ENCODE results near the gene KRT76. TPM values are rescaled to one million over a fixed set of nuclear protein-coding genes. Genes with fewer than 3 reads are reported as not detected.

Gene KRT76
- polyA plus RNA-seq, 1 of the 3 experiments (the other 2 are of a cell fraction) = not detected

GRCh38 chr12:52755533-52755932 lies 21.6 kb downstream of the KRT76 start:
- ChIA-PET POLR2A (no interaction called here), CTCF (interaction anchor here (1.0 kb wide), 1 partner anchor 9 kb away, joined by 3 read pairs; no protein-coding TSS in a partner anchor)
- H4K20me1 ChIP-seq (ENCODE audit: insufficient read depth) = no peaks in the 10 kb centered on the region
- H3K4me3 ChIP-seq (ENCODE audit: low read depth in 2 of 2, low read length in 1 of 2) = no peak overlapping the region
- no peak overlapping the region for H3K4me2 ChIP-seq
- TF ChIP-seq IRF3 (IDR thresholded peaks at IDR 0.05; ENCODE audit: low read depth, low read length) (no peak), NFIC (IDR thresholded peaks at IDR 0.05; ENCODE audit: borderline replicate concordance) (no peak), RAD21 (IDR thresholded peaks at IDR 0.05; ENCODE audit: low read length) (no peak), NRF1 (IDR thresholded peaks at IDR 0.05; ENCODE audit: low read depth, low read length) (no peak)
- no peaks in the 10 kb centered on the region for H3K9me3 ChIP-seq
- no peak overlapping the region for H3K9ac ChIP-seq
- no peak for DNase-seq
- no peaks in the 10 kb centered on the region for H3K36me3 ChIP-seq (replicated peaks in 1 of 2; ENCODE audit: control insufficient read depth in 1 of 2, insufficient read depth in 2 of 2, low read length in 1 of 2)
- 28% methylated on average over 3 of the region's 3 CpGs for WGBS (ENCODE audit: low lambda C conversion rate)
- H3K9me2 ChIP-seq = no peaks in the 10 kb centered on the region
- H3K27ac ChIP-seq (ENCODE audit: low read depth in 2 of 2, low read length in 1 of 2) = no peak overlapping the region
- H3F3A ChIP-seq (replicated peaks; ENCODE audit: insufficient read depth) = no peaks in the 10 kb centered on the region
- H2AFZ ChIP-seq (ENCODE audit: low read depth) = no peak overlapping the region
- no peaks in the 10 kb centered on the region; a peak in 1 of 4 replicates for H3K4me1 ChIP-seq (ENCODE audit: control insufficient read depth in 1 of 2, insufficient read depth in 2 of 2, low read depth in 1 of 2, low read length in 1 of 2)
- H3K79me2 ChIP-seq (ENCODE audit: insufficient read depth) = no peaks in the 10 kb centered on the region
- no peaks in the 10 kb centered on the region for H3K27me3 ChIP-seq (ENCODE audit: insufficient read depth)

- Histone ChIP-seq H3K9me3 (no peaks in the 10 kb centered on the region), H3F3A (replicated peaks; ENCODE audit: insufficient read depth) (no peaks in the 10 kb centered on the region), H3K36me3 (replicated peaks in 1 of 2; ENCODE audit: control insufficient read depth in 1 of 2, insufficient read depth in 2 of 2, low read length in 1 of 2) (no peaks in the 10 kb centered on the region), H3K4me2 (no peak overlapping the region), H3K4me3 (ENCODE audit: low read depth in 2 of 2, low read length in 1 of 2) (no peak overlapping the region), H3K9me2 (no peaks in the 10 kb centered on the region), H3K27me3 (ENCODE audit: insufficient read depth) (no peaks in the 10 kb centered on the region), H4K20me1 (ENCODE audit: insufficient read depth) (no peaks in the 10 kb centered on the region), H2AFZ (ENCODE audit: low read depth) (no peak overlapping the region), H3K27ac (ENCODE audit: low read depth in 2 of 2, low read length in 1 of 2) (no peak overlapping the region), H3K4me1 (ENCODE audit: control insufficient read depth in 1 of 2, insufficient read depth in 2 of 2, low read depth in 1 of 2, low read length in 1 of 2) (no peaks in the 10 kb centered on the region; a peak in 1 of 4 replicates), H3K79me2 (ENCODE audit: insufficient read depth) (no peaks in the 10 kb centered on the region), H3K9ac (no peak overlapping the region)
- no peak for DNase-seq
- TF ChIP-seq TCF12 (IDR thresholded peaks at IDR 0.05) = no peak
- no peak for TF ChIP-seq RXRA (IDR thresholded peaks at IDR 0.05; ENCODE audit: borderline replicate concordance, low read depth)
- TF ChIP-seq TAF1 (IDR thresholded peaks at IDR 0.05; ENCODE audit: borderline replicate concordance, low read depth, low read length) = no peak
- no peak for TF ChIP-seq MXI1 (IDR thresholded peaks at IDR 0.05; ENCODE audit: low read depth, low read length)
- ChIA-PET CTCF (no interaction called here), POLR2A (no interaction called here)
Measured at GRCh38 chr12:52754135-52754534, 23.0 kb downstream of the KRT76 start.

DNA sequence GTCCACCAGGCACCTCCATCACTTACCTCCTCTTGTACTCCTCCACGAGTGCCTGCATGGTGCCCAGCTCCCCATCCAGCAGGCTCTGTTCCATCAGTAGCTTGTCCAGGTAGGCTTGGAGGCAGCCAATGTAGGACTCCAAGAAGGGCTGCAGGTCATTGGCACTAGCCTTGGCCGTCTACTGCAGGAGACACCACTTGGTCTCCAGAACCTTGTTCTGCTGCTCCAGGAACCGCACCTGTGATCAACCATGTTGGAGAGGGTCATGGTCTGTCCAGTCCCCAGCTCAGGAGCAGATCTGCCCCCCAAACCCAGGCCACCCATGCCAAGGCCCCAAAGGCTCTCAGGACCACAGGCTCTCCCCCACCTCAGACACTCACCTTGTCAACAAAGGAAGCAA lies 23.9 kb downstream of the KRT76 start:
- Histone ChIP-seq H3K4me2 (no peak overlapping the region), H3K27me3 (ENCODE audit: insufficient read depth) (peaks cover 3% of the 10 kb centered on the region; the same call in 1 of the 2 replicates), H3K9me2 (no peaks in the 10 kb centered on the region), H2AFZ (ENCODE audit: low read depth) (no peak overlapping the region), H3F3A (replicated peaks; ENCODE audit: insufficient read depth) (no peaks in the 10 kb centered on the region), H4K20me1 (ENCODE audit: insufficient read depth) (no peaks in the 10 kb centered on the region), H3K79me2 (ENCODE audit: insufficient read depth) (no peaks in the 10 kb centered on the region), H3K4me3 (ENCODE audit: low read depth in 2 of 2, low read length in 1 of 2) (no peak overlapping the region), H3K9ac (no peak overlapping the region), H3K9me3 (no peaks in the 10 kb centered on the region), H3K27ac (ENCODE audit: low read depth in 2 of 2, low read length in 1 of 2) (no peak overlapping the region), H3K4me1 (ENCODE audit: control insufficient read depth in 1 of 2, insufficient read depth in 2 of 2, low read depth in 1 of 2, low read length in 1 of 2) (no peaks in the 10 kb centered on the region; a peak in 1 of 4 replicates), H3K36me3 (replicated peaks in 1 of 2; ENCODE audit: control insufficient read depth in 1 of 2, insufficient read depth in 2 of 2, low read length in 1 of 2) (no peaks in the 10 kb centered on the region)
- DNase-seq = no peak
- WGBS (ENCODE audit: low lambda C conversion rate) = 14% methylated on average over 2 of the region's 3 CpGs
- TF ChIP-seq EZH2phosphoT487 (IDR thresholded peaks at IDR 0.05; ENCODE audit: borderline replicate concordance, low read depth) (no peak), MEF2A (IDR thresholded peaks at IDR 0.05; ENCODE audit: borderline replicate concordance, low read depth) (no peak)
- TF ChIP-seq, protein P1, sequence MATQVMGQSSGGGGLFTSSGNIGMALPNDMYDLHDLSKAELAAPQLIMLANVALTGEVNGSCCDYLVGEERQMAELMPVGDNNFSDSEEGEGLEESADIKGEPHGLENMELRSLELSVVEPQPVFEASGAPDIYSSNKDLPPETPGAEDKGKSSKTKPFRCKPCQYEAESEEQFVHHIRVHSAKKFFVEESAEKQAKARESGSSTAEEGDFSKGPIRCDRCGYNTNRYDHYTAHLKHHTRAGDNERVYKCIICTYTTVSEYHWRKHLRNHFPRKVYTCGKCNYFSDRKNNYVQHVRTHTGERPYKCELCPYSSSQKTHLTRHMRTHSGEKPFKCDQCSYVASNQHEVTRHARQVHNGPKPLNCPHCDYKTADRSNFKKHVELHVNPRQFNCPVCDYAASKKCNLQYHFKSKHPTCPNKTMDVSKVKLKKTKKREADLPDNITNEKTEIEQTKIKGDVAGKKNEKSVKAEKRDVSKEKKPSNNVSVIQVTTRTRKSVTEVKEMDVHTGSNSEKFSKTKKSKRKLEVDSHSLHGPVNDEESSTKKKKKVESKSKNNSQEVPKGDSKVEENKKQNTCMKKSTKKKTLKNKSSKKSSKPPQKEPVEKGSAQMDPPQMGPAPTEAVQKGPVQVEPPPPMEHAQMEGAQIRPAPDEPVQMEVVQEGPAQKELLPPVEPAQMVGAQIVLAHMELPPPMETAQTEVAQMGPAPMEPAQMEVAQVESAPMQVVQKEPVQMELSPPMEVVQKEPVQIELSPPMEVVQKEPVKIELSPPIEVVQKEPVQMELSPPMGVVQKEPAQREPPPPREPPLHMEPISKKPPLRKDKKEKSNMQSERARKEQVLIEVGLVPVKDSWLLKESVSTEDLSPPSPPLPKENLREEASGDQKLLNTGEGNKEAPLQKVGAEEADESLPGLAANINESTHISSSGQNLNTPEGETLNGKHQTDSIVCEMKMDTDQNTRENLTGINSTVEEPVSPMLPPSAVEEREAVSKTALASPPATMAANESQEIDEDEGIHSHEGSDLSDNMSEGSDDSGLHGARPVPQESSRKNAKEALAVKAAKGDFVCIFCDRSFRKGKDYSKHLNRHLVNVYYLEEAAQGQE (IDR thresholded peaks at IDR 0.05; ENCODE audit: low read depth, low read length) = no peak
- POLR2A ChIA-PET = no interaction called here
- CTCF ChIA-PET = no interaction called here

Data from SK-N-SH (cell line).